Mesenchymal stem cell (in vitro differentiated cells and primary cell): ENCODE measurements around the gene PRKCZ.

ENCODE experiments used
- DNase-seq: peaks from one replicate; pipeline ENCODE4 v3.0.0-alpha.2; 2013
- H2AFZ ChIP-seq: one replicate; pipeline ENCODE4 v1.6.1; 2013; ENCODE audit warnings: low read depth, mild to moderate bottlenecking, control low read depth, inconsistent platforms, low read length, moderate library complexity
- H2AK5ac ChIP-seq: 2 replicates; pipeline ENCODE4 v1.6.1; 2013; ENCODE audit warnings: low read length, moderate library complexity, mild to moderate bottlenecking, inconsistent platforms; ENCODE audit not compliant: severe bottlenecking
- H2BK120ac ChIP-seq: one replicate; pipeline ENCODE4 v1.6.1; 2013; ENCODE audit warnings: low read depth, mild to moderate bottlenecking, inconsistent platforms, low read length, moderate library complexity
- H2BK12ac ChIP-seq, 2 experiments: one replicate each; pipeline ENCODE4 v1.6.1; 2013; ENCODE audit warnings: inconsistent platforms in 2 of 2, low read length in 2 of 2, mild to moderate bottlenecking in 2 of 2, moderate library complexity in 2 of 2, control low read depth in 1 of 2
- H2BK15ac ChIP-seq: one replicate; pipeline ENCODE4 v1.6.1; 2013; ENCODE audit warnings: mild to moderate bottlenecking, low read depth, inconsistent platforms; ENCODE audit not compliant: poor library complexity, severe bottlenecking
- H2BK5ac ChIP-seq: 2 replicates; pipeline ENCODE4 v1.6.1; 2013; ENCODE audit warnings: low read depth, mild to moderate bottlenecking, low read length, control low read depth, inconsistent platforms; ENCODE audit not compliant: poor library complexity, severe bottlenecking
- H3K14ac ChIP-seq, 2 experiments: one replicate each; pipeline ENCODE4 v1.6.1; 2013; ENCODE audit warnings: inconsistent platforms in 2 of 2, low read length in 2 of 2, control low read depth in 1 of 2, mild to moderate bottlenecking in 1 of 2, moderate library complexity in 1 of 2
- H3K18ac ChIP-seq, 2 experiments: one replicate each; pipeline ENCODE4 v1.6.1; 2013; ENCODE audit warnings: inconsistent platforms in 2 of 2, low read length in 2 of 2, control low read depth in 1 of 2, low read depth in 1 of 2, mild to moderate bottlenecking in 1 of 2
- H3K23ac ChIP-seq, 2 experiments: one replicate each; pipeline ENCODE4 v1.6.1; 2013; ENCODE audit warnings: inconsistent platforms in 2 of 2, low read length in 2 of 2, mild to moderate bottlenecking in 2 of 2, moderate library complexity in 2 of 2, control low read depth in 1 of 2
- H3K27ac ChIP-seq: 2 replicates; pipeline ENCODE4 v1.5.1; 2013; ENCODE audit warnings: mild to moderate bottlenecking, moderate library complexity, low read length, control low read depth, inconsistent platforms; ENCODE audit not compliant: poor library complexity, severe bottlenecking
- H3K27me3 ChIP-seq, 2 experiments: 2 replicates each; pipeline versions ENCODE4 v1.6.1 to v1.7.0; 2013; ENCODE audit warnings: low read length in 2 of 2, mild to moderate bottlenecking in 2 of 2, moderate library complexity in 2 of 2, control low read depth in 1 of 2, inconsistent platforms in 1 of 2; ENCODE audit not compliant: control insufficient read depth in 1 of 2, insufficient read depth in 1 of 2
- H3K36me3 ChIP-seq, 2 experiments: 2 replicates each; pipeline versions ENCODE4 v1.6.1 to v1.7.0; 2013; ENCODE audit warnings: low read length in 2 of 2, control low read depth in 1 of 2, inconsistent platforms in 1 of 2, low read depth in 1 of 2, mild to moderate bottlenecking in 1 of 2; ENCODE audit not compliant: insufficient read depth in 2 of 2, control insufficient read depth in 1 of 2
- H3K4ac ChIP-seq, 2 experiments: one replicate each; pipeline ENCODE4 v1.6.1; 2013; ENCODE audit warnings: inconsistent platforms in 2 of 2, low read length in 2 of 2, mild to moderate bottlenecking in 2 of 2, moderate library complexity in 2 of 2, control low read depth in 1 of 2, low read depth in 1 of 2
- H3K4me1 ChIP-seq: 2 replicates; pipeline ENCODE4 v1.6.1; 2013; ENCODE audit warnings: low read depth, low read length, control low read depth; ENCODE audit not compliant: control insufficient read depth, insufficient read depth
- H3K4me2 ChIP-seq: 2 replicates; pipeline ENCODE4 v1.6.1; 2013; ENCODE audit warnings: low read length, mild to moderate bottlenecking, inconsistent platforms; ENCODE audit not compliant: poor library complexity, severe bottlenecking
- H3K4me3 ChIP-seq, 2 experiments: 2 replicates each; pipeline versions ENCODE4 v1.5.1 to v1.7.0; 2013; ENCODE audit warnings: low read length in 2 of 2, mild to moderate bottlenecking in 2 of 2, control low read depth in 1 of 2, low read depth in 1 of 2; ENCODE audit not compliant: insufficient read depth in 1 of 2
- H3K79me1 ChIP-seq: replicated peaks from 2 replicates; pipeline ENCODE4 v1.6.1; 2013; ENCODE audit warnings: mild to moderate bottlenecking, control low read depth, low read length, inconsistent platforms; ENCODE audit not compliant: poor library complexity, severe bottlenecking
- H3K9ac ChIP-seq: 2 replicates; pipeline ENCODE4 v1.7.0; 2013; ENCODE audit warnings: mild to moderate bottlenecking, low read length, moderate library complexity
- H3K9me3 ChIP-seq: 2 replicates; pipeline ENCODE4 v1.7.0; 2013; ENCODE audit warnings: mild to moderate bottlenecking, low read length; ENCODE audit not compliant: control insufficient read depth
- H4K8ac ChIP-seq: one replicate; pipeline ENCODE4 v1.6.1; 2013; ENCODE audit warnings: inconsistent platforms, mild to moderate bottlenecking, low read length, moderate library complexity
- H4K91ac ChIP-seq: one replicate; pipeline ENCODE4 v1.6.1; 2013; ENCODE audit warnings: mild to moderate bottlenecking, low read length, inconsistent platforms
- WGBS: methylation state at CpG from one replicate; pipeline ENCODE4 v1.1.7; 2013; ENCODE audit warnings: mixed read lengths; 5-methylcytosine and 5-hydroxymethylcytosine counted together

PRKCZ gene

DNA sequence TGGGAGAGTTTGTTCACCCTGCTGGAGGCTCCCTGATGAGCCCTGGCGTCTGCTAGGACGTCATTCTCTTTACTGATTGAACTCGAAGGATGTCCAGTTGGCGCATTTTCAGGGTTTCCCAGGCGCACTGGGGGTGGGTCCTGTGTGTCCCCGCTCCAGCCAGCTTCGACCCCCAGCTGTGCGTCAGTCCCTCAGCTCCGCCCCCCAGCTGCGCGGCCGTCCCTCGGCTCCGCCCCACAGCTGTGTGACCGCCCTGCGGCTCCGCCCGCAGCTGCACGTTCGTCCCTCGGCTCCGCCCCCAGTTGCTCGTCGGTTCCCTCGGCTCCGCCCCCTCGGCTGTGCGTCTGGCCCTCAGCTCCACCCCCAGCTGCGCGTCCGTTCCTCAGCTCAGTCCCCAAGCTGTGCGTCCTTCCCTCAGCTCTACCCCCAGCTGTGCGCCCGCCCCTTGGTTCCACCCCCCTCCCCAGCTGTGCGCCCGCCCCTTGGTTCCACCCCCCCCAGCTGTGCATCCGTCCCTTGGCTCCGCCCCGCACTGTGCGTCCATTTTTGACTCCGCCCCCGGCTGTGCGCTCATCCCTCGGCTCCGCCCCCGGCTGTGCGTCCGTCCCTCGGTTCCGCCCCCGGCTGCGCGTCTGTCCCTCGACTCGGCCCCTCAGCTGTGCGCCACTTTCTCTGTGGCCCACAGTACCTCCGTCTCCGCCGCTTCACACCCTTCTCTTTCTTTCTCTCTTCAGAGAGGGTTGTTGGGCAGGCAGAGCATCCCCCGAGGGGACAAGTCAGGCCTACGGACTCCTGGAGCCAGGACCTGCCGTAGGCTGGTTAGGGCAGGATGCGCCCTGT, 83.0 kb downstream of the PRKCZ start:
- peaks cover 0 to 29% of the 10 kb centered on the region in 2 experiments for H3K36me3 ChIP-seq
- H3K27ac ChIP-seq, result peak overlapping the region; percentile 53
- peaks cover 0 to 22% of the 10 kb centered on the region in 2 experiments for H3K27me3 ChIP-seq
- peak overlapping the region; percentile 20 to 79 for H3K14ac ChIP-seq
- H4K8ac ChIP-seq, result peak overlapping the region; percentile 91
- peaks cover 20% of the 10 kb centered on the region for H3K79me1 ChIP-seq
- H3K9ac ChIP-seq, result peak overlapping the region; percentile 94
- peak overlapping the region; percentile 46 to 77 for H3K4me3 ChIP-seq
- H3K23ac ChIP-seq, result no peak overlapping the region
- H3K4me2 ChIP-seq, result peak overlapping the region; percentile 83
- H2BK15ac ChIP-seq, result peak overlapping the region; percentile 77
- peak overlapping the region; percentile 45 to 49 for H2BK12ac ChIP-seq
- H2BK5ac ChIP-seq, result no peak overlapping the region
- peak overlapping the region in 1 of 2 experiments; percentile 91 for H3K4ac ChIP-seq
- H2AFZ ChIP-seq, result peak overlapping the region; percentile 78
- DNase-seq, result peak; percentile 98
- H4K91ac ChIP-seq, result peak overlapping the region; percentile 78
- H2AK5ac ChIP-seq, result no peak overlapping the region
- peak overlapping the region; percentile 92 to 95 for H3K18ac ChIP-seq
- peak overlapping the region; percentile 55 for H2BK120ac ChIP-seq
- WGBS, result 8% methylated on average over 54 of the region's 63 CpGs
- H3K4me1 ChIP-seq, result peaks cover 40% of the 10 kb centered on the region
- no peaks in the 10 kb centered on the region for H3K9me3 ChIP-seq

GRCh38 chr1:2133879-2134215, 83.6 kb downstream of the PRKCZ start:
- peak overlapping the region; percentile 90 for H3K9ac ChIP-seq
- no peak overlapping the region for H3K23ac ChIP-seq
- peak overlapping the region; percentile 20 to 79 for H3K14ac ChIP-seq
- peak overlapping the region; percentile 55 for H2BK120ac ChIP-seq
- no peak overlapping the region for H2BK15ac ChIP-seq
- peak overlapping the region in 1 of 2 experiments; percentile 66 for H3K4me3 ChIP-seq
- peaks cover 41% of the 10 kb centered on the region for H3K4me1 ChIP-seq
- peak overlapping the region; percentile 53 for H3K27ac ChIP-seq
- no peak overlapping the region for H2BK5ac ChIP-seq
- H2AK5ac ChIP-seq, result no peak overlapping the region
- 83% methylated on average over 17 of the region's 17 CpGs for WGBS
- H2BK12ac ChIP-seq, result peak overlapping the region; percentile 45 to 49
- H3K27me3 ChIP-seq, result peaks cover 0 to 24% of the 10 kb centered on the region in 2 experiments
- H3K18ac ChIP-seq, result peak overlapping the region; percentile 92 to 95
- peak overlapping the region; percentile 78 for H2AFZ ChIP-seq
- H3K4me2 ChIP-seq, result peak overlapping the region; percentile 59
- H4K91ac ChIP-seq, result peak overlapping the region; percentile 78
- peaks cover 15% of the 10 kb centered on the region for H3K79me1 ChIP-seq
- H4K8ac ChIP-seq, result peak overlapping the region; percentile 87
- H3K4ac ChIP-seq, result peak overlapping the region in 1 of 2 experiments; percentile 91
- no peaks in the 10 kb centered on the region for H3K9me3 ChIP-seq
- peaks cover 0 to 27% of the 10 kb centered on the region in 2 experiments for H3K36me3 ChIP-seq
- DNase-seq, result no peak

DNA sequence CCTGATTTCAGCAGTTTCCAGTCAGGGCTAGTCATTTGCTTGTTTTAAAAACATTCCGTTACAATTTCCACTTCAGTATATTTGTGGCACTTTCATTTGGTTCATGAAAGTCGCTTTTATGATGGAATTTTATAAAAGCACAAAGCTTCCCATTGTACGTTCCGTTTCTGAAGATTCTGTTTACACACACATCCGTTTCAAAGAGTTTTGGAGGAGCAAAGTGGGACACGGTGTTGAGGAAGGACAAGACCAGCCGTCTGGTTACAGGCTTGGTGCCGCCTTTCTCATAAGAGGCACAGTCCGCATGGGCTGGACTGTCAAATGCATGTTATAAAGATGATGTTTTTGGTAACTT, 84.0 kb downstream of the PRKCZ start:
- Histone ChIP-seq H4K91ac (no peak overlapping the region), H3K79me1 (peaks cover 13% of the 10 kb centered on the region), H3K4me1 (peaks cover 41% of the 10 kb centered on the region), H3K9ac (no peak overlapping the region), H2BK5ac (no peak overlapping the region), H3K27me3 (peaks cover 0 to 26% of the 10 kb centered on the region in 2 experiments), H3K14ac (no peak overlapping the region), H3K27ac (no peak overlapping the region), H3K18ac (no peak overlapping the region), H3K4me3 (no peak overlapping the region), H2BK120ac (no peak overlapping the region), H2BK12ac (no peak overlapping the region), H3K36me3 (peaks cover 0 to 25% of the 10 kb centered on the region in 2 experiments), H4K8ac (no peak overlapping the region), H2AK5ac (no peak overlapping the region), H3K23ac (no peak overlapping the region), H3K4me2 (no peak overlapping the region), H2AFZ (no peak overlapping the region), H3K4ac (no peak overlapping the region), H3K9me3 (no peaks in the 10 kb centered on the region), H2BK15ac (no peak overlapping the region)
- WGBS, result 93% methylated on average over 9 of the region's 9 CpGs
- no peak for DNase-seq

- Histone ChIP-seq H3K27me3 (peaks cover 0 to 26% of the 10 kb centered on the region in 2 experiments), H3K9me3 (no peaks in the 10 kb centered on the region), H2BK15ac (no peak overlapping the region), H3K9ac (peak overlapping the region; percentile 89), H2BK120ac (no peak overlapping the region), H3K36me3 (peaks cover 0 to 25% of the 10 kb centered on the region in 2 experiments), H2BK12ac (peak overlapping the region in 1 of 2 experiments; percentile 13), H2AK5ac (no peak overlapping the region), H3K4me2 (no peak overlapping the region), H3K4me1 (peaks cover 42% of the 10 kb centered on the region), H3K14ac (no peak overlapping the region), H4K8ac (peak overlapping the region; percentile 19), H3K79me1 (peaks cover 9% of the 10 kb centered on the region), H3K4ac (no peak overlapping the region), H2BK5ac (no peak overlapping the region), H3K4me3 (no peak overlapping the region), H3K18ac (no peak overlapping the region), H3K27ac (peak overlapping the region; percentile 39), H3K23ac (no peak overlapping the region), H4K91ac (peak overlapping the region; percentile 55), H2AFZ (no peak overlapping the region)
- no peak for DNase-seq
- 85% methylated on average over 40 of the region's 40 CpGs for WGBS
These were observed 84.6 kb downstream of the PRKCZ start for GRCh38 chr1:2134621-2135307.
